Glutamatergic neuron (in vitro differentiated cells): Measurements from ENCODE around the gene MAST4. TPM values are rescaled to one million over a fixed set of nuclear protein-coding genes. Genes with fewer than 3 reads are reported as not detected.

ENCODE experiments used
- DNase-seq: peaks from one replicate; pipeline ENCODE4 v3.0.0; 2022
- H3K27ac Mint-ChIP-seq: one replicate; pipeline ENCODE4 v1.8.0; 2020; ENCODE audit warnings: mild to moderate bottlenecking, mixed read lengths, inconsistent platforms; ENCODE audit not compliant: unreplicated experiment
- H3K27me3 Mint-ChIP-seq: one replicate; pipeline ENCODE4 v1.8.0; 2020; ENCODE audit warnings: mild to moderate bottlenecking, moderate library complexity, mixed read lengths, inconsistent platforms; ENCODE audit not compliant: unreplicated experiment
- H3K36me3 Mint-ChIP-seq: one replicate; pipeline ENCODE4 v1.8.0; 2020; ENCODE audit warnings: mild to moderate bottlenecking, mixed read lengths, inconsistent platforms; ENCODE audit not compliant: unreplicated experiment
- H3K4me1 Mint-ChIP-seq: one replicate; pipeline ENCODE4 v1.8.0; 2020; ENCODE audit warnings: mild to moderate bottlenecking, low read depth, mixed read lengths, inconsistent platforms; ENCODE audit not compliant: unreplicated experiment
- H3K4me3 Mint-ChIP-seq: one replicate; pipeline ENCODE4 v1.8.0; 2020; ENCODE audit warnings: mild to moderate bottlenecking, mixed read lengths, inconsistent platforms; ENCODE audit not compliant: unreplicated experiment
- H3K9me3 Mint-ChIP-seq: one replicate; pipeline ENCODE4 v1.8.0; 2020; ENCODE audit warnings: mild to moderate bottlenecking, moderate library complexity, mixed read lengths, inconsistent platforms; ENCODE audit not compliant: unreplicated experiment
- total RNA-seq: library from RNA; stranded (reverse); fragmentation: NEBNext Ultra II Directional; extraction: Animal tissue kit (Norgen Biotek cat#: 25700); gene quantifications from one replicate; pipeline ENCODE4 v1.2.1, GENCODE V29; 2021; ENCODE audit not compliant: unreplicated experiment
- TF ChIP-seq, protein P1 (sequence below): fragments of 200-600 bp; sonication (generic); IDR thresholded peaks from one replicate; pipeline ENCODE4 v1.5.0; 2021; ENCODE audit not compliant: partially characterized antibody, unreplicated experiment

Gene MAST4
- total RNA-seq, 1 donor from 2014 or later = 11.5 TPM

- peaks cover 12% of the 10 kb centered on the region for H3K4me1 Mint-ChIP-seq
- H3K4me3 Mint-ChIP-seq = no peak overlapping the region
- H3K36me3 Mint-ChIP-seq = no peaks in the 10 kb centered on the region
Measured at GRCh38 chr5:66906021-66906420, 309.8 kb downstream of the MAST4 start.

GRCh38 chr5:66908230-66908629 is 312.0 kb downstream of the MAST4 start:
- Mint-ChIP-seq H3K4me1 (peaks cover 12% of the 10 kb centered on the region), H3K27me3 (peaks cover 4% of the 10 kb centered on the region), H3K36me3 (no peaks in the 10 kb centered on the region), H3K27ac (no peak overlapping the region), H3K9me3 (peaks cover 4% of the 10 kb centered on the region), H3K4me3 (no peak overlapping the region)
- TF ChIP-seq, protein P1, sequence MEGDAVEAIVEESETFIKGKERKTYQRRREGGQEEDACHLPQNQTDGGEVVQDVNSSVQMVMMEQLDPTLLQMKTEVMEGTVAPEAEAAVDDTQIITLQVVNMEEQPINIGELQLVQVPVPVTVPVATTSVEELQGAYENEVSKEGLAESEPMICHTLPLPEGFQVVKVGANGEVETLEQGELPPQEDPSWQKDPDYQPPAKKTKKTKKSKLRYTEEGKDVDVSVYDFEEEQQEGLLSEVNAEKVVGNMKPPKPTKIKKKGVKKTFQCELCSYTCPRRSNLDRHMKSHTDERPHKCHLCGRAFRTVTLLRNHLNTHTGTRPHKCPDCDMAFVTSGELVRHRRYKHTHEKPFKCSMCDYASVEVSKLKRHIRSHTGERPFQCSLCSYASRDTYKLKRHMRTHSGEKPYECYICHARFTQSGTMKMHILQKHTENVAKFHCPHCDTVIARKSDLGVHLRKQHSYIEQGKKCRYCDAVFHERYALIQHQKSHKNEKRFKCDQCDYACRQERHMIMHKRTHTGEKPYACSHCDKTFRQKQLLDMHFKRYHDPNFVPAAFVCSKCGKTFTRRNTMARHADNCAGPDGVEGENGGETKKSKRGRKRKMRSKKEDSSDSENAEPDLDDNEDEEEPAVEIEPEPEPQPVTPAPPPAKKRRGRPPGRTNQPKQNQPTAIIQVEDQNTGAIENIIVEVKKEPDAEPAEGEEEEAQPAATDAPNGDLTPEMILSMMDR = no peak
- DNase-seq = no peak

More at GRCh38 chr5:66906021-66906420, 309.8 kb downstream of the MAST4 start:
- Mint-ChIP-seq H3K27ac (no peak overlapping the region), H3K27me3 (peaks cover 4% of the 10 kb centered on the region), H3K9me3 (peaks cover 4% of the 10 kb centered on the region)
- DNase-seq = no peak
- TF ChIP-seq, protein P1 = no peak

DNA sequence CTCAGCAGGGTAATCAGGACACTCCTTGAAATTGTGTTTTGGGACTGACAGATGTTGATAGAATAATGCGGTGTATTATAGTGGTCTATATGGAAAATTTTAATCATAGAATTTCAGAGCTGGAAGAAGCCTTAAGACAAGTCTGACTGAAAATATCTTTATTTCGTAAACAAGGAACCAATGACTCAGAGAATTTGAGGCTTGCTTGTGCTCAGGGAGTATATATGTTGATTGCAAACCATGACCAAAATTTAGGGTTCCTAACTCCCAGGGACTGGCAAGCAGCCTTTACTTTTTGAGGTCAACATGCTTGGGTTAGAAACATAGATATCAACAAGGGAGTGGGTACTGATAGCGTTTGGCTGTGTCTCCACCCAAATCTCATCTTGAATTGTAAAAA is 313.2 kb downstream of the MAST4 start:
- no peaks in the 10 kb centered on the region for H3K9me3 Mint-ChIP-seq
- peaks cover 6% of the 10 kb centered on the region for H3K4me1 Mint-ChIP-seq
- peaks cover 6% of the 10 kb centered on the region for H3K36me3 Mint-ChIP-seq
- peaks cover 7% of the 10 kb centered on the region for H3K27me3 Mint-ChIP-seq
- no peak for DNase-seq
- TF ChIP-seq, protein P1 = no peak
- H3K4me3 Mint-ChIP-seq = no peak overlapping the region
- H3K27ac Mint-ChIP-seq = no peak overlapping the region

- H3K4me1 Mint-ChIP-seq = peaks cover 6% of the 10 kb centered on the region
- DNase-seq = no peak
- H3K9me3 Mint-ChIP-seq = no peaks in the 10 kb centered on the region
- peaks cover 6% of the 10 kb centered on the region for H3K36me3 Mint-ChIP-seq
- no peak overlapping the region for H3K27ac Mint-ChIP-seq
- H3K4me3 Mint-ChIP-seq = no peak overlapping the region
- peaks cover 5% of the 10 kb centered on the region for H3K27me3 Mint-ChIP-seq
- TF ChIP-seq, protein P1 = no peak
Measured at GRCh38 chr5:66912787-66913186, 316.6 kb downstream of the MAST4 start.

GRCh38 chr5:66915531-66915930 is 319.3 kb downstream of the MAST4 start:
- no peaks in the 10 kb centered on the region for H3K9me3 Mint-ChIP-seq
- no peak for DNase-seq
- no peak overlapping the region for H3K27ac Mint-ChIP-seq
- H3K36me3 Mint-ChIP-seq = peaks cover 6% of the 10 kb centered on the region
- peaks cover 5% of the 10 kb centered on the region for H3K27me3 Mint-ChIP-seq
- H3K4me3 Mint-ChIP-seq = no peak overlapping the region
- H3K4me1 Mint-ChIP-seq = no peaks in the 10 kb centered on the region
- TF ChIP-seq, protein P1 = no peak
